H9 (cell line): ENCODE data around the gene GNLY. TPM values are rescaled to one million over a fixed set of nuclear protein-coding genes. Genes with fewer than 3 reads are reported as not detected.

ENCODE experiments used
- DNase-seq: peaks from one replicate; pipeline ENCODE4 v3.0.0-alpha.2; 2017
- H2AFZ ChIP-seq: one replicate; pipeline ENCODE4 v1.6.1; 2013; ENCODE audit warnings: mild to moderate bottlenecking, low read length, control low read depth, moderate library complexity
- H2AK5ac ChIP-seq: 2 replicates; pipeline ENCODE4 v1.6.1; 2013; ENCODE audit warnings: low read length, control low read depth, mixed read lengths; ENCODE audit not compliant: insufficient read length
- H2BK120ac ChIP-seq: one replicate; pipeline ENCODE4 v1.6.1; 2013; ENCODE audit warnings: low read depth, mild to moderate bottlenecking, low read length, control low read depth, inconsistent platforms; ENCODE audit not compliant: poor library complexity, severe bottlenecking
- H2BK12ac ChIP-seq: 2 replicates; pipeline ENCODE4 v1.6.1; 2013; ENCODE audit warnings: low read length, control low read depth, mixed read lengths, low read depth; ENCODE audit not compliant: insufficient read length
- H2BK15ac ChIP-seq: 2 replicates; pipeline ENCODE4 v1.6.1; 2013; ENCODE audit warnings: low read depth, low read length, control low read depth
- H2BK20ac ChIP-seq: one replicate; pipeline ENCODE4 v1.6.1; 2013; ENCODE audit warnings: low read depth, mild to moderate bottlenecking, low read length, control low read depth, inconsistent platforms; ENCODE audit not compliant: poor library complexity, severe bottlenecking
- H2BK5ac ChIP-seq: 2 replicates; pipeline ENCODE4 v1.6.1; 2013; ENCODE audit warnings: low read length, control low read depth, mixed read lengths; ENCODE audit not compliant: insufficient read length
- H3K14ac ChIP-seq: 2 replicates; pipeline ENCODE4 v1.6.1; 2013; ENCODE audit warnings: low read length, control low read depth; ENCODE audit not compliant: insufficient read depth
- H3K18ac ChIP-seq: 2 replicates; pipeline ENCODE4 v1.6.1; 2013; ENCODE audit warnings: low read depth, mild to moderate bottlenecking, mixed read lengths, low read length, control low read depth; ENCODE audit not compliant: insufficient read length
- H3K23ac ChIP-seq: 2 replicates; pipeline ENCODE4 v1.6.1; 2013; ENCODE audit warnings: low read length, control low read depth, mixed read lengths, low read depth; ENCODE audit not compliant: insufficient read length
- H3K23me2 ChIP-seq: 2 replicates; pipeline ENCODE4 v1.6.1; 2013; ENCODE audit warnings: low read depth, mild to moderate bottlenecking, mixed read lengths, low read length, control low read depth; ENCODE audit not compliant: insufficient read length, poor library complexity, severe bottlenecking
- H3K27ac ChIP-seq: 2 replicates; pipeline ENCODE4 v1.5.1; 2013; ENCODE audit warnings: low read length, control low read depth, mixed read lengths, low read depth; ENCODE audit not compliant: insufficient read length
- H3K27me3 ChIP-seq: 2 replicates; pipeline ENCODE4 v1.6.1; 2013; ENCODE audit warnings: low read length, control low read depth, inconsistent platforms; ENCODE audit not compliant: insufficient read depth
- H3K4ac ChIP-seq: 2 replicates; pipeline ENCODE4 v1.6.1; 2013; ENCODE audit warnings: low read depth, mild to moderate bottlenecking, control low read depth, inconsistent platforms, low read length, moderate library complexity
- H3K4me1 ChIP-seq: 2 replicates; pipeline ENCODE4 v1.6.1; 2013; ENCODE audit warnings: low read length, control low read depth, inconsistent platforms; ENCODE audit not compliant: insufficient read depth
- H3K4me2 ChIP-seq: 2 replicates; pipeline ENCODE4 v1.6.1; 2013; ENCODE audit warnings: low read length, control low read depth, mixed read lengths; ENCODE audit not compliant: insufficient read length, insufficient read depth
- H3K56ac ChIP-seq: 2 replicates; pipeline ENCODE4 v1.6.1; 2013; ENCODE audit warnings: low read depth, mild to moderate bottlenecking, mixed read lengths, low read length, control low read depth; ENCODE audit not compliant: insufficient read length
- H3K79me1 ChIP-seq: 2 replicates; pipeline ENCODE4 v1.6.1; 2013; ENCODE audit warnings: low read depth, mild to moderate bottlenecking, moderate library complexity, low read length, control low read depth, inconsistent platforms; ENCODE audit not compliant: insufficient read depth, poor library complexity, severe bottlenecking
- H3K79me2 ChIP-seq: 2 replicates; pipeline ENCODE4 v1.6.1; 2013; ENCODE audit warnings: low read length, control low read depth, inconsistent platforms; ENCODE audit not compliant: insufficient read depth
- H3K9ac ChIP-seq: 2 replicates; pipeline ENCODE4 v1.6.1; 2013; ENCODE audit warnings: low read length, control low read depth, mixed read lengths; ENCODE audit not compliant: insufficient read length; ENCODE audit errors: extremely low read depth
- H3K9me3 ChIP-seq: one replicate; pipeline ENCODE4 v1.6.1; 2013; ENCODE audit warnings: low read depth, low read length, inconsistent platforms; ENCODE audit not compliant: control insufficient read depth
- H3T11ph ChIP-seq: one replicate; pipeline ENCODE4 v1.6.1; 2013; ENCODE audit warnings: mild to moderate bottlenecking, low read length, control low read depth, inconsistent platforms
- H4K20me1 ChIP-seq: one replicate; pipeline ENCODE4 v1.6.1; 2013; ENCODE audit not compliant: control insufficient read depth, insufficient read length, insufficient read depth
- H4K5ac ChIP-seq: 2 replicates; pipeline ENCODE4 v1.6.1; 2013; ENCODE audit warnings: low read depth, mild to moderate bottlenecking, mixed read lengths, low read length, control low read depth; ENCODE audit not compliant: insufficient read length
- H4K8ac ChIP-seq: replicated peaks from 2 replicates; pipeline ENCODE4 v1.6.1; 2013; ENCODE audit warnings: low read length, control low read depth, mixed read lengths, low read depth; ENCODE audit not compliant: insufficient read length
- H4K91ac ChIP-seq: 2 replicates; pipeline ENCODE4 v1.6.1; 2013; ENCODE audit warnings: low read depth, mild to moderate bottlenecking, moderate library complexity, mixed read lengths, low read length, control low read depth; ENCODE audit not compliant: insufficient read length
- H3K27ac Mint-ChIP-seq, 3 experiments: 2 replicates in 2 of 3; 3 replicates in 1 of 3; pipeline ENCODE4 v1.8.0; 2020 to 2021; ENCODE audit warnings: mixed read lengths in 3 of 3, mild to moderate bottlenecking in 1 of 3, moderate library complexity in 1 of 3
- H3K27me3 Mint-ChIP-seq: 2 replicates; pipeline ENCODE4 v1.8.0; 2021; ENCODE audit warnings: low read depth, mild to moderate bottlenecking, moderate library complexity, mixed read lengths
- H3K36me3 Mint-ChIP-seq, 3 experiments: 2 replicates in 2 of 3; 3 replicates in 1 of 3; pipeline ENCODE4 v1.8.0; 2020 to 2021; ENCODE audit warnings: low read depth in 3 of 3, mixed read lengths in 3 of 3; ENCODE audit not compliant: insufficient read depth in 1 of 3
- H3K4me1 Mint-ChIP-seq, 2 experiments: 2 replicates each; pipeline ENCODE4 v1.8.0; 2020; ENCODE audit warnings: mixed read lengths in 2 of 2
- H3K4me3 Mint-ChIP-seq, 2 experiments: 2 replicates in 1 of 2; 3 replicates in 1 of 2; pipeline ENCODE4 v1.8.0; 2020 to 2021; ENCODE audit warnings: mild to moderate bottlenecking in 2 of 2, mixed read lengths in 2 of 2, moderate library complexity in 1 of 2
- H3K9me3 Mint-ChIP-seq, 2 experiments: 2 replicates in 1 of 2; 3 replicates in 1 of 2; pipeline ENCODE4 v1.8.0; 2020; ENCODE audit warnings: mild to moderate bottlenecking in 2 of 2, mixed read lengths in 2 of 2, moderate library complexity in 1 of 2
- CTCF ChIP-seq: fragments of 200-600 bp; sonication (generic); conservative IDR thresholded peaks from 3 replicates; pipeline ENCODE4 v1.8.0; 2021; ENCODE audit warnings: antibody characterized with exemption, mild to moderate bottlenecking
- WGBS: extraction: QIAGEN DNeasy Blood & Tissue Kit; methylation state at CpG from one replicate; pipeline ENCODE4 v1.1.7; 2013; ENCODE audit warnings: missing lambda C conversion rate, low lambda C conversion rate, mixed read lengths; ENCODE audit not compliant: insufficient read length; ENCODE audit errors: extremely low coverage; 5-methylcytosine and 5-hydroxymethylcytosine counted together
- total RNA-seq: library from RNA; stranded (reverse); gene quantifications from 2 replicates; pipeline ENCODE4 v1.2.1, GENCODE V29; 2021

Gene GNLY
- total RNA-seq, 1 experiment from 2014 or later = not detected

GRCh38 chr2:85699325-85699724 lies 5.2 kb downstream of the GNLY start:
- no peak for TF ChIP-seq CTCF
- Histone ChIP-seq H2AK5ac (no peak overlapping the region), H3K18ac (no peak overlapping the region), H2BK120ac (no peak overlapping the region), H2BK5ac (no peak overlapping the region), H3K23ac (no peak overlapping the region), H2BK20ac (no peak overlapping the region), H3K14ac (no peak overlapping the region), H3K4me1 (no peaks in the 10 kb centered on the region; the same call in 1 of the 2 replicates), H3K27me3 (no peaks in the 10 kb centered on the region), H2BK15ac (no peak overlapping the region), H4K20me1 (no peaks in the 10 kb centered on the region), H3K9ac (no peak overlapping the region), H3K27ac (no peak overlapping the region), H3K4me2 (no peak overlapping the region), H3K4ac (no peak overlapping the region), H4K91ac (no peak overlapping the region), H3T11ph (no peak overlapping the region), H2BK12ac (no peak overlapping the region), H3K79me2 (no peaks in the 10 kb centered on the region), H3K56ac (no peak overlapping the region), H3K79me1 (no peaks in the 10 kb centered on the region), H4K5ac (no peak overlapping the region), H3K9me3 (no peaks in the 10 kb centered on the region), H2AFZ (no peak overlapping the region), H3K23me2 (no peaks in the 10 kb centered on the region), H4K8ac (no peak overlapping the region)
- no peaks in the 10 kb centered on the region for H3K36me3 Mint-ChIP-seq
- H3K9me3 Mint-ChIP-seq = no peaks in the 10 kb centered on the region
- H3K4me1 Mint-ChIP-seq = peaks cover 16 to 28% of the 10 kb centered on the region in 2 experiments
- no CpG with 5 or more reads among the region's 1 CpG for WGBS
- no peak overlapping the region for H3K4me3 Mint-ChIP-seq
- DNase-seq = no peak
- H3K27me3 Mint-ChIP-seq = peaks cover 4% of the 10 kb centered on the region
- no peak overlapping the region; a peak in 1 of 7 replicates for H3K27ac Mint-ChIP-seq
